ENCODE measurements around the gene KCNMB2.

- TF ChIP-seq CTCF (IDR thresholded peaks at IDR 0.05) (no peak), EP300 (IDR thresholded peaks at IDR 0.05) (no peak), POLR2A (IDR thresholded peaks at IDR 0.05) (no peak)
Observed at GRCh38 chr3:178558637-178559036, 22.4 kb downstream of the KCNMB2 start.

Data from tibial nerve (tissue), 4 donors.